K562 (cell line): ENCODE measurements around the gene CDH8. TPM values are rescaled to one million over a fixed set of nuclear protein-coding genes. Genes with fewer than 3 reads are reported as not detected.

Experiments used
- BRD4 ChIP-seq: fragments of 200-600 bp; sonication (generic); IDR thresholded peaks from 2 replicates; pipeline ENCODE4 v1.6.1; 2017; ENCODE audit warnings: inconsistent platforms
- CBX3 ChIP-seq, 2 experiments: IDR thresholded peaks; 1 replicate in 1 of 2; 2 replicates in 1 of 2; pipeline ENCODE4 v1.6.1; 2012; ENCODE audit warnings: inconsistent platforms in 2 of 2, low read length in 2 of 2, borderline replicate concordance in 1 of 2, control low read depth in 1 of 2
- DMBX1 ChIP-seq: fragments of 250-450 bp; sonication (Bioruptor Pico); IDR thresholded peaks from 2 replicates; pipeline ENCODE4 v1.8.0; 2022; ENCODE audit warnings: inconsistent platforms, mild to moderate bottlenecking, moderate library complexity, borderline replicate concordance
- EHMT2 ChIP-seq: fragments of 450-650 bp; IDR thresholded peaks from 2 replicates; pipeline ENCODE4 v1.6.1; 2018; ENCODE audit warnings: antibody characterized with exemption
- GTF2A2 ChIP-seq: IDR thresholded peaks from 2 replicates; pipeline ENCODE4 v1.6.1; 2016; ENCODE audit warnings: mild to moderate bottlenecking, missing genetic modification characterization, missing compliant biosample characterization
- HOXB6 ChIP-seq: fragments of 250-450 bp; sonication (Bioruptor Pico); IDR thresholded peaks from 2 replicates; pipeline ENCODE4 v1.5.1; 2022; ENCODE audit warnings: mild to moderate bottlenecking, borderline replicate concordance
- SMARCB1 ChIP-seq: IDR thresholded peaks from 2 replicates; pipeline ENCODE4 v1.6.1; 2011; ENCODE audit warnings: improper control_type of control experiment, low read depth; ENCODE audit not compliant: insufficient read length
- ZBTB26 ChIP-seq: fragments of 450-650 bp; formaldehyde crosslinking; IDR thresholded peaks from 2 replicates; pipeline ENCODE4 v1.4.0; 2022; ENCODE audit warnings: missing genetic modification characterization
- ZNF184 ChIP-seq: sonication (generic); formaldehyde crosslinking; IDR thresholded peaks from 2 replicates; pipeline ENCODE4 v1.5.0; 2020; ENCODE audit warnings: missing genetic modification reagents
- ZNF318 ChIP-seq, 2 experiments: fragments of 450-650 bp; IDR thresholded peaks; 2 replicates each; pipeline ENCODE4 v1.6.1; 2016; ENCODE audit warnings: mild to moderate bottlenecking in 2 of 2, borderline replicate concordance in 1 of 2, low read depth in 1 of 2, moderate library complexity in 1 of 2
- ZNF584 ChIP-seq: fragments of 200-800 bp; sonication (Bioruptor generic); IDR thresholded peaks from 2 replicates; pipeline ENCODE4 v1.6.1; 2016; ENCODE audit warnings: low read depth, mild to moderate bottlenecking, missing genetic modification characterization, missing compliant biosample characterization
- polyA plus RNA-seq, 8 experiments: library from polyadenylated mRNA; depleted of rRNA in 4 of 8; stranded (reverse) in 5 of 8; unstranded in 3 of 8; fragments of >200 nt; fragmentation: Nextera tagmentation in 2 of 8; fragmentation: Illumina TruSeq in 1 of 8; extraction: Ambion mirVana in 2 of 8; extraction: Trizol in 1 of 8; gene quantifications; 2 replicates each; pipeline versions ENCODE4 v1.2.1 to v1.2.3, GENCODE V29; 2011 to 2014; ENCODE audit warnings: inconsistent platforms in 1 of 8, missing spikeins in 1 of 8
- total RNA-seq, 7 experiments: library from RNA; depleted of rRNA in 6 of 7; stranded (reverse); fragments of >200 nt in 6 of 7; fragmentation: Illumina TruSeq in 2 of 7; extraction: Trizol in 2 of 7; gene quantifications; 2 replicates each; pipeline versions ENCODE4 v1.2.1 to v1.2.3, GENCODE V29; 2011 to 2021; ENCODE audit warnings: low replicate concordance in 1 of 7
- TF ChIP-seq, protein P1 (sequence below): fragments of 250-450 bp; sonication (Bioruptor Pico); IDR thresholded peaks from 2 replicates; pipeline ENCODE4 v1.4.0; 2020; ENCODE audit warnings: mild to moderate bottlenecking, moderate library complexity
- TF ChIP-seq, protein P2 (sequence below): fragments of 250-450 bp; sonication (Bioruptor Pico); IDR thresholded peaks from 2 replicates; pipeline ENCODE4 v1.5.0; 2020; ENCODE audit warnings: mild to moderate bottlenecking

CDH8 gene
- total and polyA plus RNA-seq, 9 of the 15 experiments (the other 6 are each of a cell fraction or from before 2014, with no cell fraction given): 0.22 to 1.4 (median 0.42) TPM; not detected in 4

- TF ChIP-seq ZNF318 (IDR thresholded peaks at IDR 0.05; ENCODE audit: borderline replicate concordance in 1 of 2, low read depth in 1 of 2) (no peak), ZBTB26 (no peak), EHMT2 (no peak), SMARCB1 (no peak), DMBX1 (CRISPR knock-in tag) (no peak), BRD4 (no peak), CBX3 (IDR thresholded peaks at IDR 0.05; ENCODE audit: borderline replicate concordance in 1 of 2, low read length in 2 of 2) (no peak), ZNF584 (CRISPR knock-in tag) (no peak), GTF2A2 (tag) (no peak), ZNF184 (CRISPR knock-in tag) (no peak), HOXB6 (CRISPR knock-in tag) (no peak)
- TF ChIP-seq, protein P1, sequence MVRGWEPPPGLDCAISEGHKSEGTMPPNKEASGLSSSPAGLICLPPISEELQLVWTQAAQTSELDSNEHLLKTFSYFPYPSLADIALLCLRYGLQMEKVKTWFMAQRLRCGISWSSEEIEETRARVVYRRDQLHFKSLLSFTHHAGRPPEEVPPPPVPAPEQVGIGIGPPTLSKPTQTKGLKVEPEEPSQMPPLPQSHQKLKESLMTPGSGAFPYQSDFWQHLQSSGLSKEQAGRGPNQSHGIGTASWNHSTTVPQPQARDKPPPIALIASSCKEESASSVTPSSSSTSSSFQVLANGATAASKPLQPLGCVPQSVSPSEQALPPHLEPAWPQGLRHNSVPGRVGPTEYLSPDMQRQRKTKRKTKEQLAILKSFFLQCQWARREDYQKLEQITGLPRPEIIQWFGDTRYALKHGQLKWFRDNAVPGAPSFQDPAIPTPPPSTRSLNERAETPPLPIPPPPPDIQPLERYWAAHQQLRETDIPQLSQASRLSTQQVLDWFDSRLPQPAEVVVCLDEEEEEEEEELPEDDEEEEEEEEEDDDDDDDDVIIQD: no peak
- TF ChIP-seq, protein P2, sequence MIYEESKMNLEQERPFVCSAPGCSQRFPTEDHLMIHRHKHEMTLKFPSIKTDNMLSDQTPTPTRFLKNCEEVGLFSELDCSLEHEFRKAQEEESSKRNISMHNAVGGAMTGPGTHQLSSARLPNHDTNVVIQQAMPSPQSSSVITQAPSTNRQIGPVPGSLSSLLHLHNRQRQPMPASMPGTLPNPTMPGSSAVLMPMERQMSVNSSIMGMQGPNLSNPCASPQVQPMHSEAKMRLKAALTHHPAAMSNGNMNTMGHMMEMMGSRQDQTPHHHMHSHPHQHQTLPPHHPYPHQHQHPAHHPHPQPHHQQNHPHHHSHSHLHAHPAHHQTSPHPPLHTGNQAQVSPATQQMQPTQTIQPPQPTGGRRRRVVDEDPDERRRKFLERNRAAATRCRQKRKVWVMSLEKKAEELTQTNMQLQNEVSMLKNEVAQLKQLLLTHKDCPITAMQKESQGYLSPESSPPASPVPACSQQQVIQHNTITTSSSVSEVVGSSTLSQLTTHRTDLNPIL (CRISPR knock-in tag): no peak
- TF ChIP-seq, all 486 proteins: peak for 0
Measured at GRCh38 chr16:62050793-62051192, 14.6 kb upstream of the CDH8 start (continued).
